HepG2 (cell line): Measurements from ENCODE around the gene SCAANT1.

Experiments
- ASH2L ChIP-seq: fragments of 300-600, 200-600 bp; sonication (generic); IDR thresholded peaks from 2 replicates; pipeline ENCODE4 v1.7.0; 2017; ENCODE audit warnings: low read depth, mild to moderate bottlenecking, moderate library complexity, mixed read lengths, low read length; ENCODE audit not compliant: insufficient read length
- CHCHD3 ChIP-seq: sonication (generic); formaldehyde crosslinking; IDR thresholded peaks from 2 replicates; pipeline ENCODE4 v1.8.0; 2022; ENCODE audit warnings: mild to moderate bottlenecking, missing genetic modification reagents, moderate library complexity
- EZH2 ChIP-seq: conservative IDR thresholded peaks from 2 replicates; pipeline ENCODE4 v1.6.1; 2012; ENCODE audit warnings: mild to moderate bottlenecking, low read depth, low read length, moderate library complexity
- KDM1A ChIP-seq: IDR thresholded peaks from 2 replicates; pipeline ENCODE4 v1.6.1; 2016; ENCODE audit warnings: missing compliant biosample characterization
- MYC ChIP-seq: sonication (generic); formaldehyde crosslinking; IDR thresholded peaks from 2 replicates; pipeline ENCODE4 v1.9.0; 2021; ENCODE audit warnings: missing genetic modification reagents, borderline replicate concordance
- PCBP1 ChIP-seq: fragments of 200-400 bp; formaldehyde crosslinking; IDR thresholded peaks from 2 replicates; pipeline ENCODE4 v1.6.1; 2017; ENCODE audit warnings: mild to moderate bottlenecking, low read depth, low read length, borderline replicate concordance
- SIN3A ChIP-seq: IDR thresholded peaks from 2 replicates; pipeline ENCODE4 v1.6.1; 2011; ENCODE audit warnings: low read depth, mild to moderate bottlenecking, control low read depth, low read length, borderline replicate concordance
- SMC3 ChIP-seq: IDR thresholded peaks from 2 replicates; pipeline ENCODE4 v1.6.1; 2011; ENCODE audit warnings: low read length, improper control_type of control experiment
- YY1 ChIP-seq: IDR thresholded peaks from 2 replicates; pipeline ENCODE4 v1.6.1; 2011; ENCODE audit warnings: low read length, low read depth, moderate library complexity, mild to moderate bottlenecking; ENCODE audit not compliant: insufficient read depth, insufficient replicate concordance
- ZSCAN30 ChIP-seq: sonication (generic); formaldehyde crosslinking; IDR thresholded peaks from 2 replicates; pipeline ENCODE4 v1.5.0; 2020; ENCODE audit warnings: mild to moderate bottlenecking, missing genetic modification reagents
- TF ChIP-seq, protein P1 (sequence below): sonication (generic); formaldehyde crosslinking; IDR thresholded peaks from 2 replicates; pipeline ENCODE4 v1.5.0; 2020; ENCODE audit warnings: mild to moderate bottlenecking, missing genetic modification reagents, moderate library complexity

DNA sequence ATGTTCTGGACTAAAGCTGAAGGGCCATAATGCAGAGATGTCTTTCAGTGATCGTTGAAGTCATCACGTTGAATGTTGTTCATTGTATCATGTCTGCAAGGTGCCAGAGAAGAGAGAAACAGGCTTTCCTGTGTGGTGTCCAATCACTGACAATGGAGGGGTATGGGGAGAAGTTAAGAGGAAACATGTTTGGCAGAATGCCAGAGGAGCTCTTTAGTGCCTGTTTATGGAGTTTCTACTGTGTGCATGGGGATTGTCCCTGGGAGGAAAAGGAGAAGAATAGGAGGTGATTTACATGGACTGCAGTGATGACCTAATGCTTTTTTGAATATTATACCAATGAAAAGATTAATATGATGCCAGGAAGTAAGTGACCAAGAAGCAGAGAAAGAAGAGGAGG lies 11.7 kb downstream of the SCAANT1 start:
- no peak for TF ChIP-seq PCBP1
- no peak for TF ChIP-seq SMC3
- TF ChIP-seq CHCHD3 (CRISPR knock-in tag) = no peak
- TF ChIP-seq, protein P1, sequence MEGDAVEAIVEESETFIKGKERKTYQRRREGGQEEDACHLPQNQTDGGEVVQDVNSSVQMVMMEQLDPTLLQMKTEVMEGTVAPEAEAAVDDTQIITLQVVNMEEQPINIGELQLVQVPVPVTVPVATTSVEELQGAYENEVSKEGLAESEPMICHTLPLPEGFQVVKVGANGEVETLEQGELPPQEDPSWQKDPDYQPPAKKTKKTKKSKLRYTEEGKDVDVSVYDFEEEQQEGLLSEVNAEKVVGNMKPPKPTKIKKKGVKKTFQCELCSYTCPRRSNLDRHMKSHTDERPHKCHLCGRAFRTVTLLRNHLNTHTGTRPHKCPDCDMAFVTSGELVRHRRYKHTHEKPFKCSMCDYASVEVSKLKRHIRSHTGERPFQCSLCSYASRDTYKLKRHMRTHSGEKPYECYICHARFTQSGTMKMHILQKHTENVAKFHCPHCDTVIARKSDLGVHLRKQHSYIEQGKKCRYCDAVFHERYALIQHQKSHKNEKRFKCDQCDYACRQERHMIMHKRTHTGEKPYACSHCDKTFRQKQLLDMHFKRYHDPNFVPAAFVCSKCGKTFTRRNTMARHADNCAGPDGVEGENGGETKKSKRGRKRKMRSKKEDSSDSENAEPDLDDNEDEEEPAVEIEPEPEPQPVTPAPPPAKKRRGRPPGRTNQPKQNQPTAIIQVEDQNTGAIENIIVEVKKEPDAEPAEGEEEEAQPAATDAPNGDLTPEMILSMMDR (CRISPR knock-in tag) = no peak
- no peak for TF ChIP-seq ASH2L
- TF ChIP-seq MYC (CRISPR knock-in tag) = no peak
- TF ChIP-seq YY1 = no peak
- no peak for TF ChIP-seq KDM1A (CRISPR knock-in tag)
- TF ChIP-seq SIN3A = no peak
- TF ChIP-seq ZSCAN30 (CRISPR knock-in tag) = no peak
- no peak for TF ChIP-seq EZH2
